GM10248 (cell line): ENCODE data around the gene UBE2R2.
"Not testable (repeated sequence)": the region's sequence is repeated elsewhere in the genome, so short reads cannot be mapped to it uniquely, and the experiment has no call there.

Experiments used
- CTCF ChIA-PET: fragments of 300-600 bp; sonication (Branson Sonifier 250); formaldehyde crosslinking; extraction: SDS; loops from one replicate; lab custom pipeline; 2021; ENCODE audit warnings: antibody characterized with exemption; lab: Yijun Ruan, JAX
- POLR2A ChIA-PET: fragments of 350-650 bp; sonication (Branson Sonifier 250); formaldehyde crosslinking; extraction: SDS; loops from one replicate; lab custom pipeline; 2020; ENCODE audit warnings: antibody characterized with exemption; lab: Yijun Ruan, JAX
- DNase-seq: peaks from one replicate; pipeline ENCODE4 v3.0.0; 2012; ENCODE audit errors: extremely low spot score
- TF ChIP-seq, protein P1 (sequence below): IDR thresholded peaks from 2 replicates; pipeline ENCODE4 v1.5.1; 2012; ENCODE audit warnings: mild to moderate bottlenecking, low read depth; ENCODE audit errors: extremely low read depth, missing control alignments, control extremely low read depth

Gene UBE2R2

DNA sequence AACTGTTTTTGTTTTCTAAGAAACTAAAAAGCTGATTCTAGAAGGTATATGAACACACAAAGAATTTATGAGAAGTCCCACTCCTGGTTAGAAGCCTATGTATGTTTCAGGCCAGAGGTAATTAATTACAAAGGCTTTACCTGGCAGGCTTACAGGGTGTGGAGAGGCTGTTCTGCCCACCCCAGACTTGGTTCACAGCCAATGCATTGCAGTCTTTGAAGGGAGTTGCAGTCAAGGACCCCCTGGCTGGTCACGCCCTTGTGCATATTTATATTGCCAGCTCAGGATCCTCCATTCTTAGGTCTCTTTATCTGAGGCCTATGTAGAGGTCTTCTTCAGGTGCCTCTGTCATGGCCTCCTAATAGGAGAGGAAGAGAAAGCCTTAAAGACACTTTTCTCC, 35.2 kb upstream of the UBE2R2 start:
- TF ChIP-seq, protein P1, sequence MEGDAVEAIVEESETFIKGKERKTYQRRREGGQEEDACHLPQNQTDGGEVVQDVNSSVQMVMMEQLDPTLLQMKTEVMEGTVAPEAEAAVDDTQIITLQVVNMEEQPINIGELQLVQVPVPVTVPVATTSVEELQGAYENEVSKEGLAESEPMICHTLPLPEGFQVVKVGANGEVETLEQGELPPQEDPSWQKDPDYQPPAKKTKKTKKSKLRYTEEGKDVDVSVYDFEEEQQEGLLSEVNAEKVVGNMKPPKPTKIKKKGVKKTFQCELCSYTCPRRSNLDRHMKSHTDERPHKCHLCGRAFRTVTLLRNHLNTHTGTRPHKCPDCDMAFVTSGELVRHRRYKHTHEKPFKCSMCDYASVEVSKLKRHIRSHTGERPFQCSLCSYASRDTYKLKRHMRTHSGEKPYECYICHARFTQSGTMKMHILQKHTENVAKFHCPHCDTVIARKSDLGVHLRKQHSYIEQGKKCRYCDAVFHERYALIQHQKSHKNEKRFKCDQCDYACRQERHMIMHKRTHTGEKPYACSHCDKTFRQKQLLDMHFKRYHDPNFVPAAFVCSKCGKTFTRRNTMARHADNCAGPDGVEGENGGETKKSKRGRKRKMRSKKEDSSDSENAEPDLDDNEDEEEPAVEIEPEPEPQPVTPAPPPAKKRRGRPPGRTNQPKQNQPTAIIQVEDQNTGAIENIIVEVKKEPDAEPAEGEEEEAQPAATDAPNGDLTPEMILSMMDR = no peak
- DNase-seq = no peak
- ChIA-PET POLR2A (no interaction called here), CTCF (no interaction called here)

DNA sequence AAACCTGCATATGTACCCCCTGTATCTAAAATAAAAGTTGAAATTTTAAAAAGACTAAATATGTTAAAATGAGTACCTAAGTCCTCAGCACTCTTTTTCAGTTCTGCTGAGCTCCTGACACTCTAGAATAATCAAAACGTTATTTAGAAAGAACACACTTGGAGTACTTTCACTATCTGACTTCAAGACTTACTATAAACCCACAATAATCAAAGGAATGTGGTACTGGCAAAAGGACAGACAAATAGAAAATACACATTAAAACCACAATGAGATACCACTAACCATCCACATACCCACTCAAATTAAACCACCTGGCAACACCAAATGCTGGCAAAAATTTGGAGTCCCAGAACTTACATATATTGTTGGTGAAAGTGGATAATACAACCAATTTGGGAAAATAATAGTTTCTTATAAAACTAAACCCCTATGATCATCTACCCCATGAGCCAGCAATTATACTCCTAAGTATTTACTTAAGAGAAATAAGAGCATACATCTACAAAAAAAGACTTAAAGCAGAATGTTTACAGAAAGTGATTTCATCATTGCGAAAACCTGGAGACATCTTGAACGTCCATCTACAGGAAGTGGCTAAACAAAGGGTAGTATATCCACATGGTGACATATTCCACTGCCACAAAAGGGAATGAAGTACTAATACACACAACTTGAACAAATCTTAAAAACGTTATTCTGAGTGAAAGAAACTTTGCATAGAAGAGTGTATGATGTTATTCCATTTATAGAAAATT, 34.4 kb upstream of the UBE2R2 start:
- DNase-seq = no peak
- POLR2A ChIA-PET = no interaction called here
- CTCF ChIA-PET = no interaction called here
- TF ChIP-seq, protein P1 = no peak

DNA sequence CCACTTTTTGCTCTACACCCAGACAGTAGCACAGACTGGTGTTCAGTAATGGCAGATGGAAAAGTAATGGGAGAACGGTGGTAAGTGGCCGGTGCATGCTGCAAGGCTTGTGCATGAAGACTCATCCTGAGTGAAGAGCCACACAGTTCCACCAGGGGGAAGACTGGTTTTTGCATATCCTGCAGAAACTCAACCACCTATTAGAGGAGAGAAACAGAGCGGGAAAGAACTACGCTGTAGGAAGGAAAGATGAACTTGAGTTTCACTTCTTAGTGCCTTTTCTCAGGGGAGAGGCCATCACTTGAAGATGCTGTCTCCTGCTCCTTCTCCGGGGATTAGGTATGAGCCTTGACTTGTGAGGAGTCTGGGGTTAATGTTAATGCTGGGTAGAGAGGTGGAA, 31.0 kb upstream of the UBE2R2 start:
- CTCF ChIA-PET = no interaction called here
- TF ChIP-seq, protein P1 = no peak
- DNase-seq = no peak
- POLR2A ChIA-PET = no interaction called here

DNA sequence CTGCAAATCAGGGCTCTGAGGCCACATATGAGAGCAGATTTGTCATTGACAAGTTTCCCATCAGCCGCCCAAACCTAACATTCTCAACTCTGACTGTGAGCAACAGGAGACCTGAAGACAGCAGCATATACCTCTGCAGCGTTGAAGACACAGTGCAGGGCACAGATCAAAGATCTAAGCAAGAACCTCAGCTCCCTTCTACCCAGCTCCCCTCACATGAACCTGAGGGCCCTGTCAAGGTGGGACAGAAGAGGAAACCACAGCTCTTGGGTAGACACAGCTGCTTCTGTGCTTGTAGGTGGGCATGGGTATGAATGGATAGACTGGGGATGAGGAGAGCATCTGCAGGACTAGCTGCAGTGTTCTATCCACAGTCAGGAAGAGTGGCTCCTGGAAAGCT, 30.3 kb upstream of the UBE2R2 start:
- TF ChIP-seq, protein P1 = no peak
- ChIA-PET POLR2A (no interaction called here), CTCF (interaction anchor here (1.7 to 2.9 kb wide), 2 partner anchors 8 to 49 kb away, joined by 5 to 18 read pairs; no protein-coding TSS in a partner anchor)
- no peak for DNase-seq

DNA sequence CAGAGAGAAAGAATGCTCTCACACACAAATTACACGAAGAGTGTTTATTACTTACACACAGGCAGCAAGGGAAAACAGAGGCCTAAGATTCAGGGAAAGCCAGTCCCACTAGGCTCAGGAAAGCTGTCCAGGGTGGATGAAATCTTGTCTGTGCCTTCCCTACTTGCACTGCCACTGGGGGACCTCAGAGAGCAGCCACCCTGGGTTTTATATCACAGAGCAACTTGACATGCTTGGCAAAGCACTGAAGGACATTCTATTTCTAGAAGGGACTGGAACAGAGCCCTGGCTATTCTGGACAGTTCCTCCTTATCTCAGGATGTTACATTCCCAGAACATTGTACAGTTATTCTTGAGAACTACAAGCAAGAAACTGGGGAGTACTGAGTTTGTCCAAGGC, 29.1 kb upstream of the UBE2R2 start:
- ChIA-PET CTCF (interaction anchor here (1.7 to 2.9 kb wide), 2 partner anchors 9 to 50 kb away, joined by 5 to 18 read pairs; no protein-coding TSS in a partner anchor), POLR2A (no interaction called here)
- DNase-seq = no peak
- TF ChIP-seq, protein P1 = peak; percentile 6

DNA sequence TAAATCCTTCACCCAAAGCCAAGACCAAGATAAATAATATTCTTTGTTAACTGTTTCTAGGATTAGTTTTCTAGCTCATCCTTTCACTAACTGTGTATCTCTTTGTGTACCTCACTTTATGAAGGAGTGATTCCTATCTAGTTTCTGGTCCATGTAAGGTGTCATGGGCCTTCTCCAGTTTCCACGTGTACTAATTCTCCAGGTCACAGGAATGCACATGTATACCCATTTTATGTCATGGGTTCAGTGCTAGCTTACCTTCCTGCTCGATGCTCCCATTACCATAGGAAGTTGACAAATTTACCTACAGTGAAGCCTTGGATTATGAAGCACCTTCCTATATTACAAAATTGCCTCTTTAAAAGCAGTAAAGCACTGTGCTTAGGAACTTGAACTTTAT, 27.5 kb upstream of the UBE2R2 start:
- POLR2A ChIA-PET, CTCF ChIA-PET, DNase-seq: not testable (repeated sequence)

DNA sequence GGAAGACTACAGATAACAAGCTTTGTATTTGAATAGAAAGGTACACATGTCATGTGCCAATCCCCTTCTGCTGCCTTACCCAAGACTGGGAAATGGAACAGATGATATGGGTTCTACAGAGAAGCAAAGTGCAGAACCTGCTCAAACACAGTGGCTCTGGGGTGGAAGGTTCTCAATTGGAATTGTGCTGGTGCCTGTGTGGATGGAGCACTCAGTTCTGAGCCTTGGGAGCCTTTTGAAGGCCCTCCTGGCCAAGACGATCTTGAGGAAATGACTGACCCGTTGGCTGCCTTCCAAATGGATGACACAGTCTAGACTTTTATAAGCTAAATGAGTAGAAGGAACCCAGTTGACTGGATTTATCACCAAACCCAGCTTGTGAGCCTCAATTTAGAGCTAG, 25.8 kb upstream of the UBE2R2 start:
- CTCF ChIA-PET = interaction anchor here (1.6 to 5.3 kb wide), 2 partner anchors 12 to 21 kb away, joined by 3 to 24 read pairs; no protein-coding TSS in a partner anchor
- POLR2A ChIA-PET = no interaction called here
- TF ChIP-seq, protein P1 = no peak
- no peak for DNase-seq

DNA sequence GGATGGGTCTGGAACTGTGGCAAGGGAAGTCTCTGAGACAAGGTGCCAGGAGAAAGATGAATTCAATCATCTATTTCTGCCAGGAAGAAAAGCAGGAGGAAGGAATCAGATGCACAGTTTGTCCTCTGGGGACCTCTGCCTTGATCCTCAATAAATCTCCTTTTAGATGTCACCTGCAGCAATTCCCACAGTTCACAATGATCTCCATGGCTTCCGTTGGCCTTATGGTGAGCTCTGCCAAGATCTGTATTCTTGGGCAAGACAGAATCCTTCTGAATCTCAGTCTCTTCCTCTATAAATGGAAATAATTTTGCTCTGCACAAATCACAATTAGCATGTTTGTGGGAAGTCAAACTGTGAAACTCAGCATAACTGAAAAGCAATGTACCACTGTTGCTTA, 23.5 kb upstream of the UBE2R2 start:
- CTCF ChIA-PET = interaction anchor here (1.3 to 5.3 kb wide), 2 partner anchors 15 to 16 kb away, joined by 3 to 24 read pairs; no protein-coding TSS in a partner anchor
- DNase-seq, POLR2A ChIA-PET: not testable (repeated sequence)
